Activated CD4-positive, alpha-beta T cell treated with anti-CD3 and anti-CD28 coated beads, Interleukin-2, amount 10 ng/mL, durations not matched to agents 24 days and 14 days (primary cell): ENCODE results near the gene NFASC. TPM values are rescaled to one million over a fixed set of nuclear protein-coding genes. Genes with fewer than 3 reads are reported as not detected.

Experiments used
- DNase-seq: peaks from one replicate; pipeline ENCODE4 v3.0.0; 2022
- H3K27ac Mint-ChIP-seq: one replicate; pipeline ENCODE4 v1.8.0; 2022; ENCODE audit warnings: mild to moderate bottlenecking, mixed read lengths
- H3K27me3 Mint-ChIP-seq: one replicate; pipeline ENCODE4 v1.8.0; 2022; ENCODE audit warnings: mixed read lengths
- H3K36me3 Mint-ChIP-seq: one replicate; pipeline ENCODE4 v1.8.0; 2022; ENCODE audit warnings: low read depth, mild to moderate bottlenecking, mixed read lengths
- H3K4me1 Mint-ChIP-seq: one replicate; pipeline ENCODE4 v1.8.0; 2021; ENCODE audit warnings: mixed read lengths
- H3K4me3 Mint-ChIP-seq: one replicate; pipeline ENCODE4 v1.8.0; 2022; ENCODE audit warnings: mild to moderate bottlenecking, moderate library complexity, mixed read lengths
- H3K9me3 Mint-ChIP-seq: one replicate; pipeline ENCODE4 v1.8.0; 2021; ENCODE audit warnings: mixed read lengths
- intact Hi-C: fragments of 100-400 bp; cut with micrococcal nuclease; formaldehyde crosslinking; loops from one replicate; pipeline ENCODE4 v1.15.1; 2023
- total RNA-seq: library from RNA; stranded (reverse); gene quantifications from 2 replicates; pipeline ENCODE4 v1.2.3, GENCODE V29; 2022

NFASC gene
- total RNA-seq, 1 donor from 2014 or later, result 0.21 TPM

- Mint-ChIP-seq H3K4me1 (no peaks in the 10 kb centered on the region), H3K27ac (no peak overlapping the region), H3K9me3 (no peaks in the 10 kb centered on the region), H3K4me3 (no peak overlapping the region), H3K36me3 (no peaks in the 10 kb centered on the region), H3K27me3 (peaks cover 23% of the 10 kb centered on the region)
- no peak for DNase-seq
- intact Hi-C loops, result no loop called here
Measured at GRCh38 chr1:204958317-204959307, 88.0 kb downstream of the NFASC start.

GRCh38 chr1:204959374-204959773, 88.7 kb downstream of the NFASC start:
- H3K27me3 Mint-ChIP-seq, result peaks cover 26% of the 10 kb centered on the region
- no peak for DNase-seq
- H3K9me3 Mint-ChIP-seq, result no peaks in the 10 kb centered on the region
- H3K4me1 Mint-ChIP-seq, result no peaks in the 10 kb centered on the region
- no peak overlapping the region for H3K4me3 Mint-ChIP-seq
- no peaks in the 10 kb centered on the region for H3K36me3 Mint-ChIP-seq
- no peak overlapping the region for H3K27ac Mint-ChIP-seq
- intact Hi-C loops, result no loop called here

DNA sequence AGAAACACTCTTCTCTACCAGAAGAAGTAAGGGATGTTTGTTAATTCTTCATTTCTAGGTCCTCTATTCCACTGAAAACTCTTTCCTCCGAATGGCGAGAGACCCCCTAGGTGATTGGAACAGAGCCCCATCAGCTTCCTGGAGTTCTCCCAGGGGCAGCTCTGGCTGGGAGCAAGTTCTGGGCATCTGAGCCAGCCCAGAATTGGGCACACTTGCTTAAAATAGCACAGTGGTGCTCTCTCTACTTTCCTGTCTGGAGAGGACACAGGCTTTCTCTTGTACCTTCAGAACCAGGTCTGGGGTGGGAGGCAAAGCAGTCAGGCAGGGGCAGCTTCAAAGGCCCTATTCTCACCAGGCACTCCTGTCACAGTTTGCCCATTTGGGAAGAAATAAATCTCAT, 89.2 kb downstream of the NFASC start:
- Mint-ChIP-seq H3K4me1 (no peaks in the 10 kb centered on the region), H3K36me3 (no peaks in the 10 kb centered on the region), H3K27ac (no peak overlapping the region), H3K27me3 (peaks cover 28% of the 10 kb centered on the region), H3K9me3 (no peaks in the 10 kb centered on the region), H3K4me3 (no peak overlapping the region)
- intact Hi-C loops, result no loop called here
- DNase-seq, result no peak

- H3K9me3 Mint-ChIP-seq, result no peaks in the 10 kb centered on the region
- DNase-seq, result no peak
- H3K27me3 Mint-ChIP-seq, result peaks cover 33% of the 10 kb centered on the region
- intact Hi-C loops, result no loop called here
- H3K4me1 Mint-ChIP-seq, result no peaks in the 10 kb centered on the region
- H3K36me3 Mint-ChIP-seq, result no peaks in the 10 kb centered on the region
- H3K27ac Mint-ChIP-seq, result no peak overlapping the region
- no peak overlapping the region for H3K4me3 Mint-ChIP-seq
Measured at GRCh38 chr1:204960306-204961125, 89.9 kb downstream of the NFASC start.

GRCh38 chr1:204961765-204962419, 91.2 kb downstream of the NFASC start:
- no peak overlapping the region for H3K4me3 Mint-ChIP-seq
- no peak overlapping the region for H3K27ac Mint-ChIP-seq
- intact Hi-C loops, result no loop called here
- no peaks in the 10 kb centered on the region for H3K36me3 Mint-ChIP-seq
- H3K4me1 Mint-ChIP-seq, result no peaks in the 10 kb centered on the region
- peaks cover 30% of the 10 kb centered on the region for H3K27me3 Mint-ChIP-seq
- no peaks in the 10 kb centered on the region for H3K9me3 Mint-ChIP-seq
- no peak for DNase-seq

DNA sequence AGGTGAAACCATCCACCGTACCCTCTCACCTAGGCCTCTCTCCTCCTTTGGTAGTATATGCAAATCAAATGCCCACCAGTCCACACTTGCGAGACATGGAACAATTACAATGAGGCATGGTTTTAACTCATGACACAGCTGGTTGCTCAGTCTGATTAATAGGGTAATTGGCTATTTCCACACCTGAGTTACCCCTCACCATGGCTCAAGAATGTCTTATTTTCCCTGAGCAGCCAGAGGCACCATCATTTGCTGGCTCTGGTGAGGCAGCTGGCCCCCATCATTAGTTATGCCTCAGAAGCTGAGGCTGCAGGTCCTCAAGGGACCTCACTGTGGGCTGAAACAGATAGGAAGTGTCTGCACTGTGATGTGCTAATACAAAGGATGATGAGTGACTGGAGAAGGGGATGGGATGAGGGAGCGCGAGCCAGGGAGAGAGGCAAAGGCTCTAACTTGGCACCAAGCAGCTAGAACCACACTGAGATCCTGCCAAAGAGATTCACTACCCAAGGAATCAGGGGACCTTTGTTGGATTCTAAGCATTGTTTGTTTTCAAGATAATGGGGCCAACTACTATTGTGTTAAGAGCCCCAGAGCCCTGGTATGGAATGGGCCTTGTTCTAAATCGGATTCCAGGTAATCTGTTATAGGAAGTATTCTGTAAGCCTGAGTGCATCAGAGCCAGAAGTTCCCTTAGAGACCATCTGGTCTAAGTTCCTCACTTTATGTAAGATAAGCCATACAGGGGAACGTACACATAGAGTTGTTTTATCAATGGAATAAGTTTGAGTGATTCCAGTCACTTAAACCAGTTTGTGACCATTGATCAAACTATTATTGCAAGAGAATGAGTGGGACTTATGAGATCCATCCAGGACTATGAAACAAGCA, 92.3 kb downstream of the NFASC start:
- no peaks in the 10 kb centered on the region for H3K36me3 Mint-ChIP-seq
- no peak overlapping the region for H3K4me3 Mint-ChIP-seq
- DNase-seq, result no peak
- no peaks in the 10 kb centered on the region for H3K9me3 Mint-ChIP-seq
- peaks cover 26% of the 10 kb centered on the region for H3K27me3 Mint-ChIP-seq
- no peaks in the 10 kb centered on the region for H3K4me1 Mint-ChIP-seq
- intact Hi-C loops, result no loop called here
- H3K27ac Mint-ChIP-seq, result no peak overlapping the region

DNA sequence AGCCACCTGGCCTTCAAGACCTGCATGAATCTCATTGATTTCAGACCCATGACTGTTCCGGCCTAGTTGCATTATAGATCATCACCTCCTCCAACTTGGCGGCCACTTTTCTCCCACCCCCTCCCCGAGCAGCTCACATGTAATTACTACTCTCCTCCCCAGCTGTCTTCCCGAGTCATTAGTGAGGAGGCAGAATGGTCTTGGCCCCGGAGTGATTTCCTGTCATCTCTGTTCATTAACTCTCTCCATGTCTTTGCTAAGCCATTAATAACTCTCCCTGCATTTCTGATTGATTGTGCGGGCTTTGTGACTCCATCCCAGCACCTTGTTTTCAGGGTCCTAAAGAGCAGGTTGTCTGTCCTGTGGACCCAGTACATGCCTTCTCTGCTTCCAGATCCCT, 96.8 kb downstream of the NFASC start:
- Mint-ChIP-seq H3K27me3 (peaks cover 29% of the 10 kb centered on the region), H3K4me3 (no peak overlapping the region), H3K27ac (no peak overlapping the region), H3K36me3 (no peaks in the 10 kb centered on the region), H3K4me1 (peaks cover 5% of the 10 kb centered on the region), H3K9me3 (no peaks in the 10 kb centered on the region)
- no peak for DNase-seq
- intact Hi-C loops, result no loop called here

DNA sequence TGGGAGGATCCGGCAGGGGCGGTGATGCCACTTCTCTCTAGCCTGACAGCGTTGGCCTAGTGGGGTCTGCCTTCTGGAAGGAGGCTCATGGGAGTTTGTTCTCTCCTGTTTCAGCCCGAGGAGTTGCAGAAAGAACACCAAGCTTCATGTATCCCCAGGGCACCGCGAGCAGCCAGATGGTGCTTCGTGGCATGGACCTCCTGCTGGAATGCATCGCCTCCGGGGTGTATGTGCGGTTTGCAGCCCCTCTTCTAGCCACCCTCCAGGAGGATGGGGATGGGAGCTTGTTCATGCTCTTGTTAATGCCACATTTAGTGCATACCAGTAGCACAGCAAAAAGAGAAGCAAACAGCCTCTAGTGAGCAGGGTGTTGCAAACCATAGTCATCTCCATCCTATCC, 97.5 kb downstream of the NFASC start:
- DNase-seq, result no peak
- Mint-ChIP-seq H3K4me3 (no peak overlapping the region), H3K27ac (no peak overlapping the region), H3K27me3 (peaks cover 27% of the 10 kb centered on the region), H3K36me3 (no peaks in the 10 kb centered on the region), H3K4me1 (peaks cover 9% of the 10 kb centered on the region), H3K9me3 (no peaks in the 10 kb centered on the region)
- intact Hi-C loops, result no loop called here

- no peaks in the 10 kb centered on the region for H3K36me3 Mint-ChIP-seq
- DNase-seq, result no peak
- intact Hi-C loops, result no loop called here
- H3K27me3 Mint-ChIP-seq, result peaks cover 28% of the 10 kb centered on the region
- peaks cover 9% of the 10 kb centered on the region for H3K4me1 Mint-ChIP-seq
- H3K4me3 Mint-ChIP-seq, result no peak overlapping the region
- H3K9me3 Mint-ChIP-seq, result no peaks in the 10 kb centered on the region
- H3K27ac Mint-ChIP-seq, result no peak overlapping the region
Measured at GRCh38 chr1:204968951-204969350, 98.3 kb downstream of the NFASC start.

GRCh38 chr1:204970937-204971336, 100.3 kb downstream of the NFASC start:
- Mint-ChIP-seq H3K36me3 (no peaks in the 10 kb centered on the region), H3K4me3 (no peak overlapping the region), H3K27ac (no peak overlapping the region), H3K27me3 (peaks cover 22% of the 10 kb centered on the region), H3K4me1 (peaks cover 9% of the 10 kb centered on the region), H3K9me3 (no peaks in the 10 kb centered on the region)
- no peak for DNase-seq
- intact Hi-C loops, result loop anchor here (10.0 kb wide), 1 partner anchor 364 kb away; no protein-coding TSS in a partner anchor

DNA sequence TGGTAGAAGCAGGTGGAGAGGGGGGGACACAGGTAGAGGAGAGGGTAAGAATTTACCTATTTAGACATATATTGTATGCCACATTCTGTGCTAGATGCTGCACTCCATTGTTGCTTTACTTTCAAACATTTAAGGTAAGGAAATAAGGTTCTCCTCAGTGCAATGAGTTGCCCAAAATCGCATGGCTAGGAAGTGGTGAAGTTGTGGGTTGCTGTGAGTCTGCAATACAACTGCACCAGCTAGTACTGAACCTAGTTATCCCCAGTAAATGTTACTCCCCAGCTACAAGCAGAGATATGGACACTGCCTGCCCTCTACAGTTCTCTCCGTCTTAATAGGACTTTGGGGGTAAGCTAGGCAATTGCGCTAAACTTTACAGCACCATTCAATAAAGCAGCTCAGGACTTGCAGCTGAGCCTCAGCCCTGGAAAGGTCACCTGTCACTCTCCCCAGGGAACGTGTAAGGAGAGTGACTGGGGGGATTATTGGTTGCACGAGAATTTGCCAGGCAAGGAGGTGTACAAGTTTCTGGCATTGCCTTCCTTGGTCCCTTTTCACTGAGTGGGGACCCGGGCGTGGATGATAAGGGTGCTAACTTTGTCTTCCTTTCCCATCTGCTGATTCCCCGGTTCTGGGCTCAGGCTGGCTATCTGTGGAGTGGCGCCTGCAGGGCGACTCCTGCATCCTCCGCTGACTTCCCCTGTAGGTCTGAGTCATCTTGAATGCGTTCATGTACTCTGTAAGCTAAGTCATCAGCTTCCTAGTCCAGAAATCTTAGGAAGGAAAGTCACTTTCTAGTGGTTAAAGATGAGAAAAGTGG, 101.1 kb downstream of the NFASC start:
- Mint-ChIP-seq H3K27me3 (peaks cover 20% of the 10 kb centered on the region), H3K36me3 (no peaks in the 10 kb centered on the region), H3K4me3 (no peak overlapping the region), H3K9me3 (no peaks in the 10 kb centered on the region), H3K27ac (no peak overlapping the region), H3K4me1 (peaks cover 9% of the 10 kb centered on the region)
- DNase-seq, result no peak
- intact Hi-C loops, result loop anchor here (10.0 kb wide), 1 partner anchor 363 kb away; no protein-coding TSS in a partner anchor

- Mint-ChIP-seq H3K27ac (no peak overlapping the region), H3K4me3 (no peak overlapping the region), H3K4me1 (peaks cover 9% of the 10 kb centered on the region), H3K36me3 (no peaks in the 10 kb centered on the region), H3K9me3 (no peaks in the 10 kb centered on the region), H3K27me3 (peaks cover 19% of the 10 kb centered on the region)
- DNase-seq, result no peak
- intact Hi-C loops, result loop anchor here (10.0 kb wide), 1 partner anchor 362 kb away; no protein-coding TSS in a partner anchor
Measured at GRCh38 chr1:204972426-204972825, 101.8 kb downstream of the NFASC start.
